A172 (cell line): ENCODE measurements around the gene PIK3C2G. TPM values are rescaled to one million over a fixed set of nuclear protein-coding genes. Genes with fewer than 3 reads are reported as not detected.

Experiments used
- DNase-seq: peaks from one replicate; pipeline ENCODE4 v3.0.0-alpha.2; 2015; ENCODE audit warnings: low spot score
- total RNA-seq: library from RNA; depleted of rRNA; stranded (reverse); fragments of >200 nt; shearing (Covaris generic); gene quantifications from 2 replicates; pipeline ENCODE4 v1.2.3, GENCODE V29; 2014

The PIK3C2G gene
- total RNA-seq, 1 experiment from 2014 or later, result not detected

- no peak for DNase-seq
Observed at GRCh38 chr12:18562531-18562930, 301.2 kb downstream of the PIK3C2G start.

GRCh38 chr12:18564306-18564705 is 303.0 kb downstream of the PIK3C2G start:
- DNase-seq, result no peak

- no peak for DNase-seq
Observed at GRCh38 chr12:18567787-18568186, 306.5 kb downstream of the PIK3C2G start.

GRCh38 chr12:18570543-18570942 is 309.2 kb downstream of the PIK3C2G start:
- DNase-seq, result no peak

- no peak for DNase-seq
Observed at GRCh38 chr12:18576104-18576626, 314.8 kb downstream of the PIK3C2G start.

- no peak for DNase-seq
Observed at GRCh38 chr12:18576648-18577047, 315.3 kb downstream of the PIK3C2G start.

- DNase-seq, result no peak
Observed at GRCh38 chr12:18578191-18578590, 316.9 kb downstream of the PIK3C2G start.

- DNase-seq, result no peak
Observed at GRCh38 chr12:18580291-18580690, 319.0 kb downstream of the PIK3C2G start.

- no peak for DNase-seq
Observed at GRCh38 chr12:18580706-18581105, 319.4 kb downstream of the PIK3C2G start.

GRCh38 chr12:18581232-18581962 is 320.1 kb downstream of the PIK3C2G start:
- DNase-seq, result no peak

- DNase-seq, result no peak
Observed at GRCh38 chr12:18583655-18584054, 322.3 kb downstream of the PIK3C2G start.

GRCh38 chr12:18586581-18586980 is 325.3 kb downstream of the PIK3C2G start:
- DNase-seq, result no peak

- no peak for DNase-seq
Observed at GRCh38 chr12:18589316-18589715, 328.0 kb downstream of the PIK3C2G start.

GRCh38 chr12:18591473-18591872 is 330.2 kb downstream of the PIK3C2G start:
- no peak for DNase-seq

GRCh38 chr12:18595412-18595811 is 334.1 kb downstream of the PIK3C2G start:
- DNase-seq, result no peak

GRCh38 chr12:18601962-18602361 is 340.6 kb downstream of the PIK3C2G start:
- no peak for DNase-seq

- DNase-seq, result no peak
Observed at GRCh38 chr12:18612971-18613370, 351.7 kb downstream of the PIK3C2G start.

- DNase-seq, result no peak
Observed at GRCh38 chr12:18620986-18621385, 359.7 kb downstream of the PIK3C2G start.

- no peak for DNase-seq
Observed at GRCh38 chr12:18629445-18629844, 368.1 kb downstream of the PIK3C2G start.

- peak; percentile 10 for DNase-seq
Observed at GRCh38 chr12:18629916-18630315, 368.6 kb downstream of the PIK3C2G start.

- DNase-seq, result no peak
Observed at GRCh38 chr12:18631339-18631738, 370.0 kb downstream of the PIK3C2G start.

- no peak for DNase-seq
Observed at GRCh38 chr12:18632848-18633247, 371.5 kb downstream of the PIK3C2G start.

GRCh38 chr12:18634382-18634781 is 373.1 kb downstream of the PIK3C2G start:
- no peak for DNase-seq
